Chondrocyte (in vitro differentiated cells): ENCODE data around the gene GPR108. TPM values are rescaled to one million over a fixed set of nuclear protein-coding genes. Genes with fewer than 3 reads are reported as not detected.
"Not testable (repeated sequence)": the region's sequence is repeated elsewhere in the genome, so short reads cannot be mapped to it uniquely, and the experiment has no call there.

Experiments
- DNase-seq: peaks from one replicate; pipeline ENCODE4 v3.0.0; 2021; ENCODE audit warnings: mixed read lengths, low spot score
- H3K27ac Mint-ChIP-seq: one replicate; pipeline ENCODE4 v1.8.0; 2021; ENCODE audit warnings: mild to moderate bottlenecking, moderate library complexity, mixed read lengths; ENCODE audit not compliant: unreplicated experiment
- H3K27me3 Mint-ChIP-seq: 2 replicates; pipeline ENCODE4 v1.8.0; 2021; ENCODE audit warnings: low read depth, mixed read lengths
- H3K36me3 Mint-ChIP-seq: 2 replicates; pipeline ENCODE4 v1.8.0; 2021; ENCODE audit warnings: low read depth, mixed read lengths
- H3K4me1 Mint-ChIP-seq: 2 replicates; pipeline ENCODE4 v1.8.0; 2021; ENCODE audit warnings: low read depth, mild to moderate bottlenecking, mixed read lengths
- H3K4me3 Mint-ChIP-seq: one replicate; pipeline ENCODE4 v1.8.0; 2021; ENCODE audit warnings: mild to moderate bottlenecking, moderate library complexity, mixed read lengths; ENCODE audit not compliant: unreplicated experiment
- H3K9me3 Mint-ChIP-seq: 2 replicates; pipeline ENCODE4 v1.8.0; 2021; ENCODE audit warnings: low read depth, mixed read lengths
- total RNA-seq: library from RNA; stranded (reverse); gene quantifications from 3 replicates; pipeline ENCODE4 v1.2.1, GENCODE V29; 2021
- TF ChIP-seq, protein P1 (sequence below): fragments of 200-600 bp; sonication (generic); IDR thresholded peaks from 2 replicates; pipeline ENCODE4 v1.5.0; 2021; ENCODE audit warnings: antibody characterized with exemption, mild to moderate bottlenecking, moderate library complexity

GPR108 gene
- total RNA-seq, 1 donor from 2014 or later, result 39.8 TPM

DNA sequence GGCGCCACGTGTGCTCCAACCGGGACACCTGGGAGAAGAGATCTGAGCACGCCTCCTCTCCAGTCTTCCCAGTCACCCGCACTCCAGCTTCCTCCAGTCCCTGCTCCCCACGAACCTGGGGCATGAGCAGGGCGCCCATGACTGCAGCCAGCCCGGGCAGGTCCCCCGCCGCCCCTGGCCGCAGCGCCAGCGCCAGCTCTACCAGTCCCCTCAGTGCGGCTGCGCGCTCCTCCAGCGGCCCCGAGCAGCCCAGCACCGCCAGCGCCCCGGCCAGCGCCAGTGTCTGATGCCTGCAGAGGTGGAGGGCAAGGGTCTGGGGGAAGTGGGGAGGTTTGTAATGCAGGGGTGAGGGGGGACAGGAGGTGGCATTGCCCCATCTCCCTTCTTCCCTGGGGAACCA, 16.8 kb upstream of the GPR108 start:
- H3K4me3 Mint-ChIP-seq, result no peak overlapping the region
- TF ChIP-seq, protein P1, sequence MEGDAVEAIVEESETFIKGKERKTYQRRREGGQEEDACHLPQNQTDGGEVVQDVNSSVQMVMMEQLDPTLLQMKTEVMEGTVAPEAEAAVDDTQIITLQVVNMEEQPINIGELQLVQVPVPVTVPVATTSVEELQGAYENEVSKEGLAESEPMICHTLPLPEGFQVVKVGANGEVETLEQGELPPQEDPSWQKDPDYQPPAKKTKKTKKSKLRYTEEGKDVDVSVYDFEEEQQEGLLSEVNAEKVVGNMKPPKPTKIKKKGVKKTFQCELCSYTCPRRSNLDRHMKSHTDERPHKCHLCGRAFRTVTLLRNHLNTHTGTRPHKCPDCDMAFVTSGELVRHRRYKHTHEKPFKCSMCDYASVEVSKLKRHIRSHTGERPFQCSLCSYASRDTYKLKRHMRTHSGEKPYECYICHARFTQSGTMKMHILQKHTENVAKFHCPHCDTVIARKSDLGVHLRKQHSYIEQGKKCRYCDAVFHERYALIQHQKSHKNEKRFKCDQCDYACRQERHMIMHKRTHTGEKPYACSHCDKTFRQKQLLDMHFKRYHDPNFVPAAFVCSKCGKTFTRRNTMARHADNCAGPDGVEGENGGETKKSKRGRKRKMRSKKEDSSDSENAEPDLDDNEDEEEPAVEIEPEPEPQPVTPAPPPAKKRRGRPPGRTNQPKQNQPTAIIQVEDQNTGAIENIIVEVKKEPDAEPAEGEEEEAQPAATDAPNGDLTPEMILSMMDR, result no peak
- no peaks in the 10 kb centered on the region for H3K27me3 Mint-ChIP-seq
- H3K27ac Mint-ChIP-seq, result no peak overlapping the region
- H3K4me1 Mint-ChIP-seq, result peaks cover 13% of the 10 kb centered on the region
- peaks cover 15% of the 10 kb centered on the region for H3K36me3 Mint-ChIP-seq
- no peaks in the 10 kb centered on the region for H3K9me3 Mint-ChIP-seq
- DNase-seq, result no peak

DNA sequence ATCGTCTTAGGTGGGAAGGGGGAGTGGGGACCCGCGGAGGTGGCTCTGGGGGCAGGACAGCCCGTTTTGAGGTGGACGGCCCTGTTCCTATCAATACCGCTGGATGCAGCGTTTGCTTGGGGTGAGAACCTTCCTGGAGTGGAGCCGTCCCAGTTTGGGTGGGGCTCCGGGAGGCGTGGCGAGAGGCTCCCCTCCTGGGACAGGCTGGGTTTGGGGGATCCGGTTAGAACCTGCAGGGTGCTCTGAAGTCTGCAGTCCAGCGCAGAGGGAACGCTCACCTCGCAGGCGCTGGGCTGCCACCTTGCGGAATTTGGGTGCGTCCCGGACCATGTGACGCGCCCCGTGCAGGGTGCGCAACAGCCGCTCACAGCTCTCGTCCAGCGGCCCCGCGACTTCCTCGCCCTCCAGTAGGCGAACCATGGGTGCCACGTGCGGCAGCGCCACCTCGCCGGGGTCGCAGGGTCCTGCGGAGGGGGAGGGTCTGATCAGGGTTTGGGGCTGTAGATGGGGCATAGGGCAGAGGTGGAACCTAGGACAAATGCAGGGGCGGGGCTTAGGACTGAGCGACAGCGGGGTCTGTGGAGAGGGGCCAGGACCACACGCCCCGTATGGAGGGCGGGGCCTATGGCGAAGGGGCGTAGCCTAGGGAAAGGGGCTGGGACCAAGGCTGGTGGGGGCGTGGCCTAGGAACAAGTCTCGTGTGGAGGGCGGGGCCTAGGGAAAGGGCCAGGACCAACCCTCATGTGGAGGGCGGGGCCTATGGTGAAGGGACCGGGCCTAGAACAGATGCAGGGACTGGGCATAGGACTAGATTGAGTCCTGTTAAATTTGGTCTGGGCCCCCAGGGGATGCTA, 16.0 kb upstream of the GPR108 start:
- Mint-ChIP-seq H3K27me3 (no peaks in the 10 kb centered on the region), H3K4me3 (peak overlapping the region; percentile 64), H3K9me3 (no peaks in the 10 kb centered on the region), H3K36me3 (peaks cover 19% of the 10 kb centered on the region), H3K27ac (peak overlapping the region; percentile 42), H3K4me1 (peaks cover 13% of the 10 kb centered on the region)
- TF ChIP-seq, protein P1, result peak; percentile 70
- no peak for DNase-seq

DNA sequence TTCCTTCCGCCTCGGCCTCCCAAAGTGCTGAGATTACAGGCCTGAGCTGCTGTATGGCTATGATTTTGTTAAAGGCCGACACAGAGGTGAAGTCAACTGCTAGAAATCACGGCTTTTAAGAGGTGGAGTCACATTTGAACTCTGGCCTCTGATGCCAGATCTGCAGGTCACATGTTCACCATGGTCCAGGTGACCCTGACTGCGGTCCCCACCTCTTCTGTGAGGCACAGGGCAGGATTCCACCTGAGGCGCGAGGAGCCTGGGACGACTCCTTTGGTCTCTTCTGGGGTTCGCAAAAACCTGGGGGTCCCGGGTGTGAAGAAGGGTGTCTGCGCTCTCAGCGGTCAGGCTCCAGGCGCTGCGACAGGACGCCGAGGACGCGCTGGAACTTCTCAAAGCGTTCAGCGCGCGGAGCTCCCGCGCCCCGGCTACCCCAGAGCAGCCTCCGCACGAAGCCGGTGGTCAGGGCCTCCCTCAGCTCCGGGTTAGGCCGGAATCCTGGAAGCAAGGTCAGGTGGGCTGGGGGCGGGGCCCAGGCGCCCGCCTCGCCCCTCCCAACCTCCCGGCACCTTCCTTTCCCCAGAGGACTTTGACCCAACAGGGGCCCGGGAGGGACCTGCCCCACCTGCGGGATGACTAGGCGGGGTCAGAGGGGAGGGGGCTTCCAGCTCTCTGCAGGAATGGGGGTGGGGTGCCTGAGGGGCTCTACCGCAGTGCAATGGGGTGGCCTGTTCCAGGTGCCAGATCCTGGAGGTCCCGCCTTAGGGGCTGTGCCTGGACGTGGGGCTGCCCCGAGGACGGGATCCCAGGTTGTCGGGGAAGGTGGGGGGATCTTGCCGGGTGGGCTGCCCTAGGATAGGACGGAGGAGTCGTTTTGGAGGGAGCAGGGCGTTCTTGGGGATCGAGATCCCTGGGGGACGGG, 15.1 kb upstream of the GPR108 start:
- H3K4me1 Mint-ChIP-seq, result peaks cover 13% of the 10 kb centered on the region
- H3K27me3 Mint-ChIP-seq, result no peaks in the 10 kb centered on the region
- H3K4me3 Mint-ChIP-seq, result peak overlapping the region; percentile 64
- H3K36me3 Mint-ChIP-seq, result peaks cover 23% of the 10 kb centered on the region
- H3K27ac Mint-ChIP-seq, result peak overlapping the region; percentile 42
- no peaks in the 10 kb centered on the region for H3K9me3 Mint-ChIP-seq
- DNase-seq, result no peak
- TF ChIP-seq, protein P1, result no peak

DNA sequence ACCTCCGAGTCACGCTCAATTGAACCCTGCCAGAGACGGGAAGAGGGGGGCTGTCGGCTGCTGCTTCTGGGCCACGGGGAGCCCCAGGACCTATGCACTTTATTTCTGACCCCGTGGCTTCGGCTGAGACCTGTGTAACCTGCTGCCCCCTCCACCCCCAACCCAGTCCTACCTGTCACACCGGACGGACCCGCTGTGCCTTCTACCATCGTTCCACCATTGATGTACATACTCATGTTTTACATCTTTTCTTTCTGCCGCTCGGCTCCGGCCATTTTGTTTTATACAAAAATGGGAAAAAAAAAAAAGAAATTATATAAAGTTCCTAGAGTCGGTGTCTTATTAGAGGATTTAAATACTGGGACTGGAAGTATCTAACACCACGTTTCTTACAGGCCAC, 13.8 kb upstream of the GPR108 start:
- H3K27ac Mint-ChIP-seq, result no peak overlapping the region
- DNase-seq, result no peak
- no peaks in the 10 kb centered on the region for H3K27me3 Mint-ChIP-seq
- TF ChIP-seq, protein P1, result no peak
- peaks cover 17% of the 10 kb centered on the region for H3K4me1 Mint-ChIP-seq
- H3K36me3 Mint-ChIP-seq, result peaks cover 30% of the 10 kb centered on the region
- H3K9me3 Mint-ChIP-seq, result no peaks in the 10 kb centered on the region
- no peak overlapping the region for H3K4me3 Mint-ChIP-seq

DNA sequence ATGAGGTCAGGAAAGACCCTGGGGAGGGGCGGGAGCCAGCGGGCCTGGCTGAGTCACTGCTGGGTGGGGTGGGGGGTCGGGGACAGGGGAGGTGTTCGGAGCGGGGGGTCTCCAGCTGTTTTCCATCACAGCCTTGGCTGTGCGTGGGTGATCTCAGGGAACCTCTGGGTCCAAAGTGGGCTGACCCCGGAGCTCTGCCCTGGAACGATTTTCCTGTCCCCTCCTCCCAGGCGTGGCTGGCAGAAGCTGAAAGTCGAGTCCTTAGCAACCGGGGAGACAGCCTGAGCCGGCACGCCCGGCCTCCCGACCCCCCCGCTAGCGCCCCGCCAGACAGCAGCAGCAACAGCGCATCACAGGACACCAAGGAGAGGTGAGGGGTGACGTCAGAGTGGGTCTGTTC, 12.7 kb upstream of the GPR108 start:
- peaks cover 34% of the 10 kb centered on the region for H3K36me3 Mint-ChIP-seq
- TF ChIP-seq, protein P1, result no peak
- no peaks in the 10 kb centered on the region for H3K9me3 Mint-ChIP-seq
- H3K27me3 Mint-ChIP-seq, result no peaks in the 10 kb centered on the region
- no peak overlapping the region for H3K4me3 Mint-ChIP-seq
- no peak for DNase-seq
- H3K4me1 Mint-ChIP-seq, result peaks cover 24% of the 10 kb centered on the region
- no peak overlapping the region for H3K27ac Mint-ChIP-seq

DNA sequence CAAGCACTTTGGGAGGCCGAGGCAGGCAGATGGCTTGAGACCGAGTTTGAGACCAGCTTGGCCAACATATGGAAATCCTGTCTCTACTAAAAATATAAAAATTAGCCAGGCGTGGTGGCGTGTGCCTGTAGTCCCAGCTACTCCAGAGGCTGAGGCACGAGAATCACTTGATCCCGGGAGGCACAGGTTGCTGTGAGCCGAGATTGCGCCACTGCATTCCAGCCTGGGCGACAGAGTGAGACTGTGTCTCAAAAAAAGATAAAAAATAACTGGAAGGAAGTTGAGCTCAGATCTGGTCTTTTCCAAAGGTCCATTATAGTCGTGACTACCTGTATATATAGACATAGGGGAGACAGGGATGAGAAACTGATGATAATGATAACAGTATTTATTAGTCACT, 11.2 kb upstream of the GPR108 start:
- DNase-seq, H3K9me3 Mint-ChIP-seq, H3K4me3 Mint-ChIP-seq, H3K27ac Mint-ChIP-seq, H3K27me3 Mint-ChIP-seq: not testable (repeated sequence)
- Mint-ChIP-seq H3K4me1 (peaks cover 39% of the 10 kb centered on the region), H3K36me3 (peaks cover 41% of the 10 kb centered on the region)
